Midbrain (tissue), 1 donor: ENCODE data around the gene LYPD1.
A peak's percentile ranks its signal among the peaks of the same experiment; 100 is the strongest.

Source experiments
- DNase-seq: peaks from one replicate; lab custom pipeline; 2025; lab: John Stamatoyannopoulos, UW

Gene LYPD1

GRCh38 chr2:132632000-132632649 lies 37.9 kb downstream of the LYPD1 start:
- peak; percentile 58 for DNase-seq

- no peak for DNase-seq
These were observed 42.5 kb downstream of the LYPD1 start for GRCh38 chr2:132627536-132627935.

GRCh38 chr2:132623096-132623839 lies 46.7 kb downstream of the LYPD1 start:
- no peak for DNase-seq

GRCh38 chr2:132621131-132621875 lies 48.7 kb downstream of the LYPD1 start:
- DNase-seq = no peak

- DNase-seq = no peak
These were observed 49.9 kb downstream of the LYPD1 start for GRCh38 chr2:132620115-132620514.

- no peak for DNase-seq
These were observed 51.3 kb downstream of the LYPD1 start for GRCh38 chr2:132618734-132619133.

- DNase-seq = no peak
These were observed 52.0 kb downstream of the LYPD1 start for GRCh38 chr2:132617989-132618388.

- no peak for DNase-seq
These were observed 54.5 kb downstream of the LYPD1 start for GRCh38 chr2:132615329-132616085.

- no peak for DNase-seq
These were observed 58.3 kb downstream of the LYPD1 start for GRCh38 chr2:132611719-132612118.

DNA sequence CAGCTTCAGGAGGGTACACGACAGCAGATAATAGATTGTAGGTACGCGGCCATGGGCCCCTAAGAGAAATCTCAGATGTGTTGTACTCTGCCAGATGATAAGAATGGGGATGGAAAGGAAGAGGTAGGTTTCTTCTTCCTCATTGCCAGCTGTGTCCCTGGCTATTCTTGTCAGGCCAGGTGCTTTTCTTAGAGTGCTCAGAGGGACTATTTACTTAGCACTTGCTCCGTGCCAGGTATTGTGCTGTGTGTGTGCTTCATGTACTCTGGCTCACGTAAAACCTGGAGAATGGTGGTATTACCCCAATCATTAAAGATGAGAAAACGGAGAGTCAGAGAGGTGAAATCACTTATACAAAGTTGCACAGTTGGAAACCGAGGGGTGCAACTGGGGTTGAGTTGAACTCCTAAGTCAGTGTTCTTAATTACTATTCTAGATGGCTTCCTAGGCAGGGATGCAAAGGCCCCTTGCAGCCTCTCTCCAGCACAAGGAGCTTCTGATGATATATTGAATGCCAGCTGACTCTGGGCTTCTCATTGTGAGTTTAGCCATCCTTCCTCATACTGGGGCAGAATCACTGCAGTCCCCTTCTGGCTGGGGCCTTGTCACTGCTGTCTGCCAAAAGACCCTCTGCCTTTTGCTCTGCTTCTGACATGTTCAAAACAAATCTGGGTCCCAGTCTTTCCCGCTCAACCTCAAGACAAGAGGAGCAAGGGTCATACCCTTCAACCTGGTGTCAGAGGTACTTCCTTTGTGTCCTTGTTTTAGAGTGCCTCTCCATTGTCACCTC lies 60.7 kb downstream of the LYPD1 start:
- DNase-seq = no peak

GRCh38 chr2:132608311-132608710 lies 61.7 kb downstream of the LYPD1 start:
- no peak for DNase-seq

DNA sequence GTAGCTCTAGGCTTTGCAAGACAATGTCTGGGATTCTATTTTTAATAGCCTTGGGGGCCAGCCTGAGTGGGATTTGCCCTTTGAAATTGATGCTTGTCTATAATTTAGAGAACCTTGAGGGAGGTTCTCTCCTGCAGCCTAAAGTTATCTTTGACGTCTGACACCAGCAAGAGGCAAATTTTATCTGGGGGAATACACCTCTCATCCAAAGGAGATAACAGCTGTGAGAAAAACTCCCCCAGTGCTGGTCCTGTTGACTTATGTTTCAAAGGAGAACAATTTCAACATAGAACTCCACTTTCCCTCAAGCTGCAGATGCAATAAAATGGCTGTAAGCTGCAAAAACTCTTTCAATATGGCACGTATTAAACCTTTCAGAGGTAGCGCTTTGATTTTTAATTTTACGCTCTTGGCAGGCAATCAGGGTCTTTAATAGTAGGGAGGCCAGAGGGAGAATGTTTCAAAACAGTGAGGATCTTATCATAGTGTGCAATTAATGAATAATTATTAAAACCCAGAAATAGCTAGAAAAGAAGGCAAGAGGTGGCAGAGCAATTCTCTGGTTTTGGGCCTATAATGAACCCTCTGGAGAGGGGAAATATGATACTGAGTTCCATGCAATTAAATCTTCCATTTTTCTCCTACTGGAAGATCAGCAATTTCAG lies 62.4 kb downstream of the LYPD1 start:
- DNase-seq = no peak

DNA sequence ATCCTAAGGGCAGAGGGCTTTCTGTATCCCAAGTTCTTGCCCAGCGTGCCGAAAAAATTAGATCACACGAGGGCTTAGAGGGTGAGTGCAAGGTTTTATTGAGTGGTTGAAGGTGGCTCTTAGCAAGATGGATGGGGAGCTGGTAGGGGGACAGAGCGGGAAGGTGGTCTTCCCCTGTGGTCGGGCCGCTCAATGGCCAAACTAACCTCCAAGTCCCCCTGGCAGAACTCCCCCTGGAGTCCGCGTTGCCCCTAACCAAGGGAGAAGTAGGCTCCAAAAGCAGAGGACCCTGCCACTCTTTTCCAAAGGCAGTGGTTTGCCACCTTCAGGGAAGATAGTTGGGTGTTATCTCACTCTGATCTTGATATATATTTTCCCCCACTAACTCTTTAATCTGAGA lies 63.4 kb downstream of the LYPD1 start:
- DNase-seq = no peak

DNA sequence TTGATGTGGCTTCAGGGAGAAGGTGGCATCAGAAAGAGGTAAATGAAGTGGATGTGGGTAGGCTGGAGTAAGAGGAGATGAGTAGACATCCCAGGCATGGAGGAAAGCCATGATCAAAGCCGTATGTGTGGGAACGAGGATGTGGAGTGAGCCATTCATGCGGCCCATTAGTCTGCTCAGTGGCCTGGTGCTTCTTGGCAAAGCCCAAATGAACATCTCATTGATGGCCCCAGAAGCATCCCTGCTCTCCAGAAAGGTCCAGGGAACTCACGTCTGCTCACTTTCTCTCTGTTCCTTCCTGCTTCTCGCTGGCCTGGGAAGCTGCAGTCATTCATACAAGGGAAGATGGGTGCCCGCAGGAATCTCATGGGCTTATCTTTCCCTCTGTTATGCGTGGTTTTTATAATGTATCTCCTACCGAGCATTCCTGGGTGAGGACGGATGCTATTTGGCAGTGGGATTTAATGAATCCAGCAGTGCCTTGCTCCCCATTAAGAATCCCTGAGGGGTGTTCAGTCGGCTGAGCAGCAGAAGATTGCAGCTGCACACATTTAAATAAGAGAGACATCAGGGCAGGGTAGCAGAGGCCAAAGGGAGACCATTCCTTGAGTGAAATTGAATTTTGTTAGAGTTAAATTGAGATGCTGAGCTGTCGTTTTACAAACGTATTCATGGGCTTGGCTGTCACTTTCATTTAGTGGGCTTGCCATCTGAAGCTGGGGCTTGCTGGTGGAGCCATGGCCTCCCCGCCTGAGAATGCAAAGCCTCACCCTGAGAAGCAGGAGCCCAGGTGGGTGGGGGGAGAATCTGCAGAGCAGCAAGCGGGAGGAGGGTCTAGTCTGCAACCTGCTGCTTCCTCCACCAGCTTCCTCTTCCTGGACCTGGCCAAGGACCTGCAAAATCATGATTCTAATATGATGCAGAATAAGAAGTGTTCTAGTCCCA lies 64.5 kb downstream of the LYPD1 start:
- no peak for DNase-seq

DNA sequence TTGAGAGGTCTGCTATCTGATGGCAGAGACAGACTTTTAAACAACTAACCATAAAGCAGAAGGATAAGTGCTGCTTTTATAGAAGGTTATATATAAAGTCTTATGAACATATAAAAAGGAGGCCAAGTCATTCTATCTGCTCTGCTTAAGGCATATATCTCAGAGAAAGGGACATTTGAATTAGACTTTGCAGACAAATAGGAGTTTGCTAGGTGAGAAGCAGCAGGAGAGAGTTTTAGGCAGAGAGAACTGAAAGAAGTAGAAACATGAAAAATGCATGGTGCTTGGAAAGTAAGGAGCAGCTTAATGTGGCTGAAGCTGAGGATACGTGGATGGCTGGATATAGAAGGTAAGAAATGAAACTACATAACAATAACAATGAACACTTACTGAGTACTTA lies 65.4 kb downstream of the LYPD1 start:
- no peak for DNase-seq

- no peak for DNase-seq
These were observed 70.4 kb downstream of the LYPD1 start for GRCh38 chr2:132599556-132599955.

DNA sequence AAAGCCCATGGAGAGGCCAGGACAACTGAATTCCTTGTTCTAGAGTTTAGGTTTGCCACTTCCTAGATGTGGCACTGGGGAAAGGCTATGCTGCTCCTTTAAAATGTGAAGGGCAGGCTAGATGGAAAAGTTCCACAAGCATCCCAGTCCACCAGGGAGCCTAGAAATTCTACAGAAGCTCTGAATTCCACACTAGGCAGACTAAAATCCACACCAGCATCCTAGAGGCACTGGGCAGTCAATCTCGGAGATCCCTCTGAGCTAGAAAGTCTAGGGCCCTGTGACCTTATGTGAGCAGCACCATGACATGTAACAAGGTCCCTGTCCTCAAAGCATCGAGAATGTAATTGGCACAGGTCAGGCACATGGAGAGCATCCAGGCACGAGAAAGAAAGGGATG lies 71.5 kb downstream of the LYPD1 start:
- no peak for DNase-seq

- no peak for DNase-seq
These were observed 72.2 kb downstream of the LYPD1 start for GRCh38 chr2:132597831-132598230.

DNA sequence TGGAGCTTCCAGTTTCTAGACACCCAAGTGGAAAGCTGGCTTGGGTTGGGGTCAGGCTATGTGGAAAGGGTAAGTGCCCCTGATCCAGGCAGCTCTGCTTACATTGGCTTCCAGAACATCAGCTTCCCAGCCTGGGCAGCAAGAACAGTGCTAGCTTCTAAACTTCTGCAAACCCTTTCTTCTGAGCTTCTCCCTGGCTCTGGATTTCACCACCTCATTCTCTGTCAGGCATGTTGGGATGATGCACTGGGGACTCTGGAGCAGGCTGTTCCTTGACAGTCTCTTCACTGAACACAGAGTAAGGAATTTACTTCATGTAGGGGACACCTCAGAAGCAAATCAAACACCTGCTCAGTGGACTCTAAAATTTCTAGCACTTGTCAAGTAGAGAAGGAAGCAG lies 72.8 kb downstream of the LYPD1 start:
- DNase-seq = no peak

GRCh38 chr2:132595693-132596092 lies 74.3 kb downstream of the LYPD1 start:
- DNase-seq = no peak
